Mesenchymal stem cell (in vitro differentiated cells and primary cell): ENCODE results near the gene ATP8A1.
A peak's percentile ranks its signal among the peaks of the same experiment; 100 is the strongest.

Experiments
- DNase-seq: peaks from one replicate; pipeline ENCODE4 v3.0.0-alpha.2; 2013
- H2AFZ ChIP-seq: one replicate; pipeline ENCODE4 v1.6.1; 2013; ENCODE audit warnings: low read depth, mild to moderate bottlenecking, control low read depth, inconsistent platforms, low read length, moderate library complexity
- H2AK5ac ChIP-seq: 2 replicates; pipeline ENCODE4 v1.6.1; 2013; ENCODE audit warnings: low read length, moderate library complexity, mild to moderate bottlenecking, inconsistent platforms; ENCODE audit not compliant: severe bottlenecking
- H2BK120ac ChIP-seq: one replicate; pipeline ENCODE4 v1.6.1; 2013; ENCODE audit warnings: low read depth, mild to moderate bottlenecking, inconsistent platforms, low read length, moderate library complexity
- H2BK12ac ChIP-seq, 2 experiments: one replicate each; pipeline ENCODE4 v1.6.1; 2013; ENCODE audit warnings: inconsistent platforms in 2 of 2, low read length in 2 of 2, mild to moderate bottlenecking in 2 of 2, moderate library complexity in 2 of 2, control low read depth in 1 of 2
- H2BK15ac ChIP-seq: one replicate; pipeline ENCODE4 v1.6.1; 2013; ENCODE audit warnings: mild to moderate bottlenecking, low read depth, inconsistent platforms; ENCODE audit not compliant: poor library complexity, severe bottlenecking
- H2BK5ac ChIP-seq: 2 replicates; pipeline ENCODE4 v1.6.1; 2013; ENCODE audit warnings: low read depth, mild to moderate bottlenecking, low read length, control low read depth, inconsistent platforms; ENCODE audit not compliant: poor library complexity, severe bottlenecking
- H3K14ac ChIP-seq, 2 experiments: one replicate each; pipeline ENCODE4 v1.6.1; 2013; ENCODE audit warnings: inconsistent platforms in 2 of 2, low read length in 2 of 2, control low read depth in 1 of 2, mild to moderate bottlenecking in 1 of 2, moderate library complexity in 1 of 2
- H3K18ac ChIP-seq, 2 experiments: one replicate each; pipeline ENCODE4 v1.6.1; 2013; ENCODE audit warnings: inconsistent platforms in 2 of 2, low read length in 2 of 2, control low read depth in 1 of 2, low read depth in 1 of 2, mild to moderate bottlenecking in 1 of 2
- H3K23ac ChIP-seq, 2 experiments: one replicate each; pipeline ENCODE4 v1.6.1; 2013; ENCODE audit warnings: inconsistent platforms in 2 of 2, low read length in 2 of 2, mild to moderate bottlenecking in 2 of 2, moderate library complexity in 2 of 2, control low read depth in 1 of 2
- H3K27ac ChIP-seq: 2 replicates; pipeline ENCODE4 v1.5.1; 2013; ENCODE audit warnings: mild to moderate bottlenecking, moderate library complexity, low read length, control low read depth, inconsistent platforms; ENCODE audit not compliant: poor library complexity, severe bottlenecking
- H3K27me3 ChIP-seq, 2 experiments: 2 replicates each; pipeline versions ENCODE4 v1.6.1 to v1.7.0; 2013; ENCODE audit warnings: low read length in 2 of 2, mild to moderate bottlenecking in 2 of 2, moderate library complexity in 2 of 2, control low read depth in 1 of 2, inconsistent platforms in 1 of 2; ENCODE audit not compliant: control insufficient read depth in 1 of 2, insufficient read depth in 1 of 2
- H3K36me3 ChIP-seq, 2 experiments: 2 replicates each; pipeline versions ENCODE4 v1.6.1 to v1.7.0; 2013; ENCODE audit warnings: low read length in 2 of 2, control low read depth in 1 of 2, inconsistent platforms in 1 of 2, low read depth in 1 of 2, mild to moderate bottlenecking in 1 of 2; ENCODE audit not compliant: insufficient read depth in 2 of 2, control insufficient read depth in 1 of 2
- H3K4ac ChIP-seq, 2 experiments: one replicate each; pipeline ENCODE4 v1.6.1; 2013; ENCODE audit warnings: inconsistent platforms in 2 of 2, low read length in 2 of 2, mild to moderate bottlenecking in 2 of 2, moderate library complexity in 2 of 2, control low read depth in 1 of 2, low read depth in 1 of 2
- H3K4me1 ChIP-seq: 2 replicates; pipeline ENCODE4 v1.6.1; 2013; ENCODE audit warnings: low read depth, low read length, control low read depth; ENCODE audit not compliant: control insufficient read depth, insufficient read depth
- H3K4me2 ChIP-seq: 2 replicates; pipeline ENCODE4 v1.6.1; 2013; ENCODE audit warnings: low read length, mild to moderate bottlenecking, inconsistent platforms; ENCODE audit not compliant: poor library complexity, severe bottlenecking
- H3K4me3 ChIP-seq, 2 experiments: 2 replicates each; pipeline versions ENCODE4 v1.5.1 to v1.7.0; 2013; ENCODE audit warnings: low read length in 2 of 2, mild to moderate bottlenecking in 2 of 2, control low read depth in 1 of 2, low read depth in 1 of 2; ENCODE audit not compliant: insufficient read depth in 1 of 2
- H3K79me1 ChIP-seq: replicated peaks from 2 replicates; pipeline ENCODE4 v1.6.1; 2013; ENCODE audit warnings: mild to moderate bottlenecking, control low read depth, low read length, inconsistent platforms; ENCODE audit not compliant: poor library complexity, severe bottlenecking
- H3K9ac ChIP-seq: 2 replicates; pipeline ENCODE4 v1.7.0; 2013; ENCODE audit warnings: mild to moderate bottlenecking, low read length, moderate library complexity
- H3K9me3 ChIP-seq: 2 replicates; pipeline ENCODE4 v1.7.0; 2013; ENCODE audit warnings: mild to moderate bottlenecking, low read length; ENCODE audit not compliant: control insufficient read depth
- H4K8ac ChIP-seq: one replicate; pipeline ENCODE4 v1.6.1; 2013; ENCODE audit warnings: inconsistent platforms, mild to moderate bottlenecking, low read length, moderate library complexity
- H4K91ac ChIP-seq: one replicate; pipeline ENCODE4 v1.6.1; 2013; ENCODE audit warnings: mild to moderate bottlenecking, low read length, inconsistent platforms
- whole genome bisulfite sequencing: methylation state at CpG from one replicate; pipeline ENCODE4 v1.1.7; 2013; ENCODE audit warnings: mixed read lengths; 5-methylcytosine and 5-hydroxymethylcytosine counted together

Gene ATP8A1

DNA sequence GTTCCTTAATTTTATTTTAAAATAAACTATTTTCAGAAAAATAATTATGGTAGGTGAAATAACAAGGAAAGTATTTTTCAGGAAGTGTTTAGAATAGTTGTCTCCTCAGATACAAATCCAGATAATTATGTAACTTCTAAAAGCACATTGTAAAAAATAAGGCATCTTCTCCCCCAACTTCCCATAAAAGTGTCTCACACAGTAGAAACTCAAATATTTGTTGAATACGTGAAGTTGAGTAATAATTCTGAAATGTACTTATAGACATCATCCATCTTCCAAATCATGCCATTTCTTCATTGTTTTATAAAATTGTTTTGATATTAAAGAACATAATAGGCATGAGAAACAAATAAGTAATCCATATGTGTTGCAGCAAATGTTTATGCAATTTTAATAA is 241.6 kb downstream of the ATP8A1 start:
- Histone ChIP-seq H3K14ac (no peak overlapping the region), H3K4me1 (peaks cover 4% of the 10 kb centered on the region), H3K23ac (no peak overlapping the region), H4K91ac (no peak overlapping the region), H2AK5ac (no peak overlapping the region), H3K36me3 (no peaks in the 10 kb centered on the region), H4K8ac (no peak overlapping the region), H3K4me2 (no peak overlapping the region), H3K27ac (no peak overlapping the region), H2BK12ac (no peak overlapping the region), H2AFZ (no peak overlapping the region), H3K4me3 (no peak overlapping the region), H2BK15ac (no peak overlapping the region), H3K4ac (no peak overlapping the region), H3K18ac (no peak overlapping the region), H2BK120ac (no peak overlapping the region), H3K9ac (no peak overlapping the region), H3K9me3 (no peaks in the 10 kb centered on the region), H3K79me1 (no peaks in the 10 kb centered on the region), H2BK5ac (no peak overlapping the region), H3K27me3 (no peaks in the 10 kb centered on the region)
- no peak for DNase-seq
- WGBS = no CpG with 5 or more reads among the region's 1 CpG

DNA sequence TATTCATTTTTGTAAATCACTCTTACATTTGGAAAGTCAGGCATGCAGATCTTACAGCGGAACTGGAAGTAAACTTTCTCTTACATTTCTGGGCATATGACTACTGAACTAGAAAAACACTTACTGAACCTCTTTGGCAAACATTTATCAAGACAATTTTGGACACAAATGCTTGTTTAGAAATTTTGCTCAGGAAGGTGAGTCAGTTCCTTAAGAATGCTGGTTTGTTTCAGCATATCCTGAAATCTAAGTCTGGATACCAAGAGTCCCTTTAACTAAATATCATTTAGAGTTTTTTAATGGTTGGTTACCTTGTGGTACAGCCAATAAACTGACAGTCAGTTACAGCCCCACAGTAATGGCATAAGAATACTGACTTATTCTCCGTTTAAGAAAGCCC is 244.7 kb downstream of the ATP8A1 start:
- Histone ChIP-seq H2BK5ac (no peak overlapping the region), H3K14ac (no peak overlapping the region), H3K4ac (no peak overlapping the region), H2BK120ac (no peak overlapping the region), H3K4me1 (peaks cover 4% of the 10 kb centered on the region), H4K8ac (no peak overlapping the region), H3K4me2 (no peak overlapping the region), H2BK15ac (no peak overlapping the region), H3K23ac (no peak overlapping the region), H3K9ac (peak overlapping the region; percentile 30), H3K27ac (peak overlapping the region; percentile 98), H3K4me3 (no peak overlapping the region), H2BK12ac (no peak overlapping the region), H2AK5ac (no peak overlapping the region), H3K18ac (no peak overlapping the region), H2AFZ (no peak overlapping the region), H4K91ac (no peak overlapping the region), H3K79me1 (no peaks in the 10 kb centered on the region), H3K9me3 (no peaks in the 10 kb centered on the region), H3K27me3 (no peaks in the 10 kb centered on the region), H3K36me3 (no peaks in the 10 kb centered on the region)
- 8% methylated on average over 2 of the region's 2 CpGs for WGBS
- peak; percentile 69 for DNase-seq

DNA sequence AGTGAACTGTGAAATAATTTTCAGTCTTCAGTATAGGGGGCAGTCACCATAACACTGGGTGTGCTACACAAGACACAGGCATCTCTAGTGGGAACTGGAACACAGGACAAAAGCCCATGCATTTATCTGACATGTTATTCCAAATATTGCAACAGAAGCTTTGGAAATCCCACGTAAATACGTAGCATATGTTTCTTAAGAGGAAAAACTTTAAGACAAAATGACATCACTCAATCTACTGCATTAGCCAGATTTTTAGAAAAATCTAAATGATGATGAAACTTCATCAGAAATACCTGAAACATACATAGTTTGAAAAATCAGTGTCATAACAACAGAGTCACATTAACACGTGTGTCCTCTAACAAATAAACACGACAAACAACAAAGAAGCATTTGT is 245.1 kb downstream of the ATP8A1 start:
- H2BK5ac ChIP-seq = no peak overlapping the region
- no peak overlapping the region for H3K4ac ChIP-seq
- H3K18ac ChIP-seq = no peak overlapping the region
- H3K9me3 ChIP-seq = no peaks in the 10 kb centered on the region
- peak overlapping the region; percentile 30 for H3K9ac ChIP-seq
- no peak overlapping the region for H2AFZ ChIP-seq
- H3K4me3 ChIP-seq = no peak overlapping the region
- H2BK15ac ChIP-seq = no peak overlapping the region
- H3K23ac ChIP-seq = no peak overlapping the region
- WGBS = 78% methylated on average over 4 of the region's 4 CpGs
- H3K4me2 ChIP-seq = no peak overlapping the region
- no peak overlapping the region for H2AK5ac ChIP-seq
- no peak overlapping the region for H4K91ac ChIP-seq
- H3K4me1 ChIP-seq = peaks cover 4% of the 10 kb centered on the region
- H2BK120ac ChIP-seq = no peak overlapping the region
- no peak overlapping the region for H3K14ac ChIP-seq
- H2BK12ac ChIP-seq = no peak overlapping the region
- no peak overlapping the region for H4K8ac ChIP-seq
- no peaks in the 10 kb centered on the region for H3K79me1 ChIP-seq
- H3K27ac ChIP-seq = peak overlapping the region; percentile 84
- no peaks in the 10 kb centered on the region for H3K36me3 ChIP-seq
- no peaks in the 10 kb centered on the region for H3K27me3 ChIP-seq
- DNase-seq = peak; percentile 41

DNA sequence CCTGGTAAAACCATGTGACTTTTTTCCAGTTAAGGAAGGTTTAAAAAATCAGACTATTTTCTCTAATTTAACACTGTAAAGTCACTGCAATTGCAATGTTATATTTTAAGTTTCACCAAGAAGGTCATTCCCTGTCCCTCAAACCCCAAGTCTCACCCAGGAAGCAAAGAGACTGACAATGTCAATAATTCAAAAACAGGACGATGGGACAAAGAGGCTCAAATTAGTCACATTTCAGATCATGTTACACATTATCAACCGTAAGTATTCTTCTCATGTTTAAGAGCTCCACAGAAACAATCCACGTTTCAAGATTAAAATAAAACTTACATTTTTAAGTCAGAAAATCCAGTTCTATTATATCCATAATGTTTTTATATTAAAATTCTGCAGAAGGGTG is 246.5 kb downstream of the ATP8A1 start:
- Histone ChIP-seq H3K4ac (no peak overlapping the region), H2BK15ac (no peak overlapping the region), H3K27me3 (no peaks in the 10 kb centered on the region), H2AK5ac (no peak overlapping the region), H3K9ac (no peak overlapping the region), H3K27ac (peak overlapping the region; percentile 53), H3K4me3 (no peak overlapping the region), H2BK12ac (no peak overlapping the region), H2BK120ac (no peak overlapping the region), H3K14ac (no peak overlapping the region), H3K79me1 (no peaks in the 10 kb centered on the region), H2BK5ac (no peak overlapping the region), H3K4me2 (no peak overlapping the region), H2AFZ (no peak overlapping the region), H3K4me1 (peaks cover 4% of the 10 kb centered on the region), H3K18ac (no peak overlapping the region), H4K8ac (no peak overlapping the region), H4K91ac (no peak overlapping the region), H3K9me3 (no peaks in the 10 kb centered on the region), H3K36me3 (no peaks in the 10 kb centered on the region), H3K23ac (no peak overlapping the region)
- DNase-seq = no peak
- 49% methylated on average over 2 of the region's 3 CpGs for WGBS
